WTC11 (cell line): Measurements from ENCODE around the gene MAP1B.

Source experiments
- E2F1 ChIP-seq: sonication (generic); formaldehyde crosslinking; IDR thresholded peaks from 2 replicates; pipeline ENCODE4 v1.8.0; 2022; ENCODE audit warnings: mild to moderate bottlenecking, missing genetic modification reagents
- ELF4 ChIP-seq: sonication (generic); formaldehyde crosslinking; IDR thresholded peaks from 2 replicates; pipeline ENCODE4 v1.8.1; 2022; ENCODE audit warnings: low read depth, mild to moderate bottlenecking, moderate library complexity, missing genetic modification reagents
- HMGA2 ChIP-seq: fragments of 250-450 bp; sonication (Bioruptor Pico); IDR thresholded peaks from 2 replicates; pipeline ENCODE4 v1.4.0; 2021; ENCODE audit warnings: mild to moderate bottlenecking, moderate library complexity
- SMAD3 ChIP-seq: sonication (generic); formaldehyde crosslinking; IDR thresholded peaks from 2 replicates; pipeline ENCODE4 v1.8.0; 2022; ENCODE audit warnings: missing genetic modification reagents, mild to moderate bottlenecking, borderline replicate concordance
- USF2 ChIP-seq: sonication (generic); formaldehyde crosslinking; IDR thresholded peaks from 2 replicates; pipeline ENCODE4 v1.8.1; 2023; ENCODE audit warnings: mild to moderate bottlenecking, missing genetic modification reagents, moderate library complexity
- ZBTB21 ChIP-seq: sonication (generic); formaldehyde crosslinking; IDR thresholded peaks from 2 replicates; pipeline ENCODE4 v1.8.1; 2023; ENCODE audit warnings: mild to moderate bottlenecking, missing genetic modification reagents, borderline replicate concordance
- TF ChIP-seq, protein P1 (sequence below): fragments of 200-600 bp; IDR thresholded peaks from 2 replicates; pipeline ENCODE4 v1.8.0; 2022; ENCODE audit warnings: antibody characterized with exemption
- TF ChIP-seq, protein P2 (sequence below): sonication (generic); formaldehyde crosslinking; IDR thresholded peaks from 2 replicates; pipeline ENCODE4 v1.8.0; 2022; ENCODE audit warnings: mild to moderate bottlenecking, missing genetic modification reagents
- TF ChIP-seq, protein P3 (sequence below): fragments of 250-450 bp; sonication (Bioruptor Pico); IDR thresholded peaks from 2 replicates; pipeline ENCODE4 v2.1.2; 2022; ENCODE audit warnings: mild to moderate bottlenecking, moderate library complexity

- TF ChIP-seq, protein P1, sequence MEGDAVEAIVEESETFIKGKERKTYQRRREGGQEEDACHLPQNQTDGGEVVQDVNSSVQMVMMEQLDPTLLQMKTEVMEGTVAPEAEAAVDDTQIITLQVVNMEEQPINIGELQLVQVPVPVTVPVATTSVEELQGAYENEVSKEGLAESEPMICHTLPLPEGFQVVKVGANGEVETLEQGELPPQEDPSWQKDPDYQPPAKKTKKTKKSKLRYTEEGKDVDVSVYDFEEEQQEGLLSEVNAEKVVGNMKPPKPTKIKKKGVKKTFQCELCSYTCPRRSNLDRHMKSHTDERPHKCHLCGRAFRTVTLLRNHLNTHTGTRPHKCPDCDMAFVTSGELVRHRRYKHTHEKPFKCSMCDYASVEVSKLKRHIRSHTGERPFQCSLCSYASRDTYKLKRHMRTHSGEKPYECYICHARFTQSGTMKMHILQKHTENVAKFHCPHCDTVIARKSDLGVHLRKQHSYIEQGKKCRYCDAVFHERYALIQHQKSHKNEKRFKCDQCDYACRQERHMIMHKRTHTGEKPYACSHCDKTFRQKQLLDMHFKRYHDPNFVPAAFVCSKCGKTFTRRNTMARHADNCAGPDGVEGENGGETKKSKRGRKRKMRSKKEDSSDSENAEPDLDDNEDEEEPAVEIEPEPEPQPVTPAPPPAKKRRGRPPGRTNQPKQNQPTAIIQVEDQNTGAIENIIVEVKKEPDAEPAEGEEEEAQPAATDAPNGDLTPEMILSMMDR: no peak
- TF ChIP-seq, protein P2, sequence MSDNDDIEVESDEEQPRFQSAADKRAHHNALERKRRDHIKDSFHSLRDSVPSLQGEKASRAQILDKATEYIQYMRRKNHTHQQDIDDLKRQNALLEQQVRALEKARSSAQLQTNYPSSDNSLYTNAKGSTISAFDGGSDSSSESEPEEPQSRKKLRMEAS (CRISPR knock-in tag): no peak
- TF ChIP-seq HMGA2 (CRISPR knock-in tag) (no peak), USF2 (CRISPR knock-in tag) (no peak), SMAD3 (CRISPR knock-in tag) (no peak), ZBTB21 (CRISPR knock-in tag) (no peak), E2F1 (CRISPR knock-in tag) (no peak), ELF4 (CRISPR knock-in tag) (no peak)
- TF ChIP-seq, protein P3, sequence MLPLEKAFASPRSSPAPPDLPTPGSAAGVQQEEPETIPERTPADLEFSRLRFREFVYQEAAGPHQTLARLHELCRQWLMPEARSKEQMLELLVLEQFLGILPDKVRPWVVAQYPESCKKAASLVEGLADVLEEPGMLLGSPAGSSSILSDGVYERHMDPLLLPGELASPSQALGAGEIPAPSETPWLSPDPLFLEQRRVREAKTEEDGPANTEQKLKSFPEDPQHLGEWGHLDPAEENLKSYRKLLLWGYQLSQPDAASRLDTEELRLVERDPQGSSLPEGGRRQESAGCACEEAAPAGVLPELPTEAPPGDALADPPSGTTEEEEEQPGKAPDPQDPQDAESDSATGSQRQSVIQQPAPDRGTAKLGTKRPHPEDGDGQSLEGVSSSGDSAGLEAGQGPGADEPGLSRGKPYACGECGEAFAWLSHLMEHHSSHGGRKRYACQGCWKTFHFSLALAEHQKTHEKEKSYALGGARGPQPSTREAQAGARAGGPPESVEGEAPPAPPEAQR: no peak
Observed at GRCh38 chr5:72237879-72238278, 130.6 kb downstream of the MAP1B start.
